GM18861 (cell line): Measurements from ENCODE around the gene SLC6A20.

ENCODE experiments used
- ATAC-seq: cut with Tn5 transposase; IDR thresholded peaks from one replicate; pipeline ENCODE4 v1.9.1; 2021; ENCODE audit not compliant: unreplicated experiment

Gene SLC6A20

GRCh38 chr3:45730409-45731154 lies 65.8 kb downstream of the SLC6A20 start:
- no peak for ATAC-seq

- ATAC-seq, result no peak
Measured at GRCh38 chr3:45729614-45730013, 66.7 kb downstream of the SLC6A20 start.

- ATAC-seq, result no peak
Measured at GRCh38 chr3:45724911-45725310, 71.4 kb downstream of the SLC6A20 start.

- ATAC-seq, result no peak
Measured at GRCh38 chr3:45719655-45720487, 76.5 kb downstream of the SLC6A20 start.

- ATAC-seq, result no peak
Measured at GRCh38 chr3:45716790-45717336, 79.5 kb downstream of the SLC6A20 start.

GRCh38 chr3:45715945-45716344 lies 80.4 kb downstream of the SLC6A20 start:
- no peak for ATAC-seq

- no peak for ATAC-seq
Measured at GRCh38 chr3:45712434-45713110, 83.8 kb downstream of the SLC6A20 start.

- no peak for ATAC-seq
Measured at GRCh38 chr3:45711931-45712330, 84.4 kb downstream of the SLC6A20 start.

GRCh38 chr3:45705839-45706808 lies 90.2 kb downstream of the SLC6A20 start:
- ATAC-seq, result peak; percentile 58
